GM21619 (cell line): ENCODE measurements around the gene ONECUT1.
A peak's percentile ranks its signal among the peaks of the same experiment; 100 is the strongest.
"Not testable (repeated sequence)": the region's sequence is repeated elsewhere in the genome, so short reads cannot be mapped to it uniquely, and the experiment has no call there.

Source experiments
- ATAC-seq: cut with Tn5 transposase; IDR thresholded peaks from one replicate; pipeline ENCODE4 v1.9.1; 2021; ENCODE audit not compliant: unreplicated experiment

ONECUT1 gene

GRCh38 chr15:52790169-52790708 is at the start of gene ONECUT1:
Gene ONECUT1 (minus strand): TSS chr15:52790336. CDS start chr15:52789884, 452 bp downstream.
- ATAC-seq: peak; percentile 66

- no peak for ATAC-seq
These were observed 44.2 kb upstream of the ONECUT1 start for GRCh38 chr15:52834379-52834778.

- not testable (repeated sequence) for ATAC-seq
These were observed 34.2 kb upstream of the ONECUT1 start for GRCh38 chr15:52824169-52824942.

- ATAC-seq: no peak
These were observed 32.3 kb upstream of the ONECUT1 start for GRCh38 chr15:52822475-52822874.

DNA sequence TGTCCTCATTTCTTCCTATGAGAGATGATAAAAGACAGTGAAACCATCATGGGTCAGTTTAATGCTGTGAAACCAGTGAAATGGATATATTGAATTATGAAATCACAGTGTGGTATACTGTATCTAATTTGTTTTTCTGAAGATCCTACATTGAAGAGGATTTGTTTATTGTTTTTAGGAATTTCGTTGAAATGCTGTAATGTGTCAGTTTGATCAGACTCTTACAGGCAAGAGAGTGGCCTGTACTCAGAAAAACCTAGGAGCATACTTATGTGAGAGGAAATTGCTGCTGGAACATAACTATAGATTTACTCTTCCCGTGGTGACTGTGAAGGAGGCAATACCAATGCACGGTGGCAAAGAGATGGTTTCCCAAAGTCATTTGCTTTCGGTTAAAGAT is 29.1 kb upstream of the ONECUT1 start:
- no peak for ATAC-seq

DNA sequence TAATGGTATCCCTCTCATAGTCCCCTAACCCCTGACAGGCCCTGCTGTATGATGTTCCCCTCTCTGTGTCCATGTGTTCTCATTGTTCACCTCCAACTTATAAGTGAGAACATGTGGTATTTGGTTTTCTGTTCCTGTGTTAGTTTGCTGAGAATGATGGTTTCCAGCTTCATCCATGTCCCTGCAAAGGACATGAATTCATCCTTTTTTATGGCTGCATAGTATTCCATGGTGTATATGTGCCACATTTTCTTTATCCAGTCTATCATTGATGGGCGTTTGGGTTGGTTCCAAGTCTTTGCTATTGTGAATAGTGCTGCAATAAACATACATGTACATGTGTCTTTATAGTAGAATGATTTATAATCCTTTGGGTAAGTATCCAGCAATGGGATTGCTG is 25.8 kb upstream of the ONECUT1 start:
- ATAC-seq: not testable (repeated sequence)

DNA sequence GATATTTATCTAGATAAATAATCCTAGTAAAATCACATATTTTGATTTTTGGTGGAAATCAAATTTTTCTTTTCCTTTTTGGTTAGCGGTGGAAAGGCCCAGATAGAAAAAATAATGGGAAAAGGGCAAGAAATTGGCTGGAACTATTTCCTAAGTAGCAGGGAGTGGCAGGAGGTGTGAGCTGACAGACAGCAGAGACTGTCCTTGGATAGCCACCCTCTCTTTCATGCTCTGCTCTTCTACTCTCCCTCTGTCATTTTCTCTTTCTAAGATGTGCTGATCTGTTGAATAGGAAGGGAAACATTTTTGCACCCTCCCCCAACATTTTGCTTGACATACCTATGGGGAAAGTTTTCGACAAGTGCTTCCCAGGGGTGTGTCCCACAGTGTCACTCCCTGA is 18.9 kb upstream of the ONECUT1 start:
- no peak for ATAC-seq

DNA sequence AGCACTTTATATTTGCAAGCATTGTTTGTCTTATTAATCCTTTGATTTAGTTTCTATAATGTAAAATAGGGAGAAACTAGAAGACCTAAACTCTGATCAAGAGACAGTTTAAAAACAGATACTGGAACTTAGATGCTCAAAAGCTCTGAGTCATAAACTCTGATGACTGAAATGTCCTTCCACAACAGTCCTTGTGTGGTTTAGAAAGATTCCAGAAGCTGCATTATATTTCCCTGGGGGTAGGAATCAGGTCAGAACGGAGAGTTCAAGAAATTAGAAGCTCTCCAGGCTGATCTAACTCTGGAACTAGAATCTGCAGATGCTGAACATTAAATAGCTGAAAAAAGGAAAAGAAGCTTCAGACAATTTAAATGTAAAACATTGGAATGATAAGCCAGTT is 18.3 kb upstream of the ONECUT1 start:
- ATAC-seq: no peak

GRCh38 chr15:52806284-52806655 is 16.1 kb upstream of the ONECUT1 start:
- ATAC-seq: no peak

GRCh38 chr15:52805351-52806283 is 15.5 kb upstream of the ONECUT1 start:
- no peak for ATAC-seq

- ATAC-seq: no peak
These were observed 14.5 kb upstream of the ONECUT1 start for GRCh38 chr15:52804526-52805081.

DNA sequence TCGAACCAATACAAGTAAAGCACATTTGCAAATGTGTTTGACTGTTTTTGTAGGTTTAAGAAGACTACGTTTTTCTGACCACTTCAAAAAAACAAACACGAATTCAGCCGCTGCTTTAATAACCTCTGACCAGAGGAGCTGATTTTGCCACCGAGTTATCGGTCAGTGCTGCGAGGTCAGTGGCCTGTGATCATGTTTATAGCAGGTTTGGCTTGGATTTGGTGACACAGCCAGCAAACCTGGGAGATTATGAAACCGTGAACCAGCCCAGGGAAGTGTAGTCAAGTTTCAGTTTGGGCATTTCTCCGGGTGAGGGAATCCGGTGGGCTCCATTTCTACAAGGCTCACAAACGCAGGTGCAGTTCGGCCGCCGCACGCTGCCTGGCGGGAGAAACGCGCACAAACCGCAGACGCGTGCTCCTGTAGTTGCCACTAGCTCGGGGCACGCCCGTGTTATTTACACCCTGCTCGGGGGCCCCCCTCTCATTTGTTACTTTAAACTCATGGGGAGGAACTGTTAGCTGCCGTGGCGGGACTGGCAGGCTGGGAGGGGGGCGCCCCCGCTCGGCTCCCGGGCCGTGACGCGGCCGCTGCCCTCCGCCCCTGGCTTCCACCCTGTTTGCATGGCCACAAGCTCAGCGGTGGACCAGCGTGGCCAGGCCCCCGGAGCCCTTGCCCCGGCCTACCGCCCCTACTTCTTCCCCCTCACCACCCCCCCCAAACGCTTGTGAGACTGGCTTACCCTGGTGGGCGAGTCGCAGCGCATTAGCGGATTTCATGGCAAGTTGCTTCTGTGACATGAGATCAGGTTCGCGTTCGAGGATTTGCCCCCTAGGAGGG is 13.6 kb upstream of the ONECUT1 start:
- no peak for ATAC-seq

DNA sequence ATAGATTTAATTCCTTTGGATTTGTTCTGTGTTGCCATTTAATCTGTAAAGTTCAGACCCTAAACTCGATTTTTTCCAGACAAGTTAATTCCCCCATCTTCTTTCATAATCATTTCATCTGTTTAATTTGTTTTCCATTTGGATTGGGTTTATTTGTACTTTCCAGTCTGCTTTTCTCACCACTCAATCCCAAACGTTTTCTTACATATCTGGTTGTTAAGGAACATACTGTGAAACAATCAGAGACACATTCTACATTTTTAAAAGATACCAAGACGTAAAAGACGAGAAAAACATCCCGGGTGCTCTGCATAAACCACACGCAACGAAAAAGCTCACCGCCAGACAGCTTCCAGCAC is 13.0 kb upstream of the ONECUT1 start:
- ATAC-seq: no peak

GRCh38 chr15:52802110-52802509 is 12.0 kb upstream of the ONECUT1 start:
- no peak for ATAC-seq

DNA sequence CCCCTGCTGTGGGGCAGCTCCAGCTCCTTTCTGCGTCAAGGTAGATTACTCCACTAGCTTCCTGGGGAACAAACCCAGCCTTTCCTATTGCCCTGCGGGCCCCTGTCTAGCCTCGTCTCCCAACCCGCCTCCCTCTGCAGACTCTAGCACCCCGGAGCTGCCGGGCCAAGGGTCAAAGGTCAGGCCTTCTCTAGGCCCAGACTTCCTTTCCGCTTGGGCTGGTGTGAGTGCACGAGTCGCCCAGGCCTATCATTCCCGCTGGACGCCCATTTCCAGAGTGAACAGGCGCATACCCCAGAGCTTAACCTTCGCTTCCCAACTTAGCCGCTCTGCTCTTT is 11.6 kb upstream of the ONECUT1 start:
- ATAC-seq: no peak

DNA sequence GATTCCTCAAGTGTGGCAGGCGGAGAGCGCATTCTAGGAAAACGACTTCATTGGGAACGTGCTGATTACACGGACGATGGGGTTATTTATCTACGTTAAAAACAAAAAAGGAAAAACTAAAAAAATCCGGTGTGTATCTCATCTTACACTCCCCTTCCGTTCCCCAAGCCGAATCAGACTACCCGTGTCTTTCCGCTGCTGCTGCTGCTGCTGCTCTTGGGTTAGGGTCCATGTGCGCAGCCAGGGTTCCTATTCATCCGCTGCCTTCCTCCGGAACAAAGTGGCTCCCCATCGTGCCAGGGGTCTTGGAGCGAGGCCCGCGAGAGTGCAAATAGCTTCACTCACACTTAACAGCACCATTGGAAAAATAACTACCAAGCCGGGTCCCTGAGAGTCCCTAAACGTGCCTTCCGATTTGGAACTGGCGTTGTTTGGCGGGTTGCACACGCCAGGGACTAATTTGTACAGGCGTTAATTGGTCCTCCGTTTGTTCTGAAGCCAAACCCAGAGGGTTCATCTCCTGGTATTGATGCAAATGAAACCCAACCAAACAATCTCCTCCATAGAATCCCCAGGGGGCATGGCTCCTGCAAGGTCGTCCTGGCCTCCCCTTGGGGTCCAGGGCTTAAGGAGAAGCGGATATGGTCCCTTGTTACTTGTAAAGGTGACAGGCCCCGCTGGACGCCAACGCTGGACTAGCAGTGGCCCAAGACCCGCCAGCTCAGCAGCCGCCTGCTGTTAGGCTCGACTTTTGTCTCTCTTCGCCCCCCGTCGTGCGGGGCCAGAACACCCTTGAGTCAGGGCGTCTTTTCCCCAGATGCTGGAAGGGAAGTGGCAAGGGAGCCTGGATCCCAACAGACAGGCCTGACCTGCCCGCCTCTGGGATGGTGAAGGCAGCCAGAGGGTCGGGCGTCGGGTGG is 11.0 kb upstream of the ONECUT1 start:
- no peak for ATAC-seq

GRCh38 chr15:52799145-52799811 is 9.1 kb upstream of the ONECUT1 start:
- no peak for ATAC-seq

DNA sequence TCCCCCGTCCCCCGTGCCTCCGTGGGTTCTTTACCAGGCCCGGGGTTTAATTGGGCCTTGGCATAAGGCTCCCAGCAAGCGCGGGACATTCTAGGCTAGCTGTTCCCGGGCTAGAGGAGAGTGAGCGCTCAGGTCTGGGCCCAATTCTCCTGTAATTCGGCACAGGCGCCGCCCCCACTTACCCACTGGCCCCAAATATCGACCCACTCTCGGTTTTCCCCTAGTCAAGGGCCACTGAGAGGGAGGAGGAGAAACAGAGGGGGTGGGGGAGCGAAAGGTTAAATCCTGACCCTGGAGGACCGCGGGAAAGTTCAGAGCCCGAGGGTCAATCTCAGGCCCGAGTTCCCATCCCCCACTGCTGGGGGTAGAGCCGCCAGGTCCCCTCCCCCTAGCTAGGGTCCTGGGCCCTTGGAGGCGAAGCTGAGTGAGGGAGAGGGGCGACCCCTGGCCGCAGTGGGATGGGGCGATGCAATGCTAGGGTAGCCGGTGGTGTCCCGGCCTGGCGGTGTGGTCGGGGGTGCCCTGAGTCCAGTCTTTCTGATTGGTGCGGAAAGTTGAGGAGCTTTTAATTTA is 8.5 kb upstream of the ONECUT1 start:
- no peak for ATAC-seq
